Middle frontal gyrus (tissue), 1 donor: ENCODE data around the gene PRR22.
"Not testable (repeated sequence)": the region's sequence is repeated elsewhere in the genome, so short reads cannot be mapped to it uniquely, and the experiment has no call there.

ENCODE experiments used
- DNase-seq: peaks from one replicate; pipeline ENCODE4 v3.0.0-alpha.2; 2015; ENCODE audit warnings: low spot score; ENCODE audit errors: extremely low spot score

PRR22 gene

GRCh38 chr19:5792224-5792623 lies 7.7 kb upstream of the PRR22 start:
- DNase-seq = no peak

DNA sequence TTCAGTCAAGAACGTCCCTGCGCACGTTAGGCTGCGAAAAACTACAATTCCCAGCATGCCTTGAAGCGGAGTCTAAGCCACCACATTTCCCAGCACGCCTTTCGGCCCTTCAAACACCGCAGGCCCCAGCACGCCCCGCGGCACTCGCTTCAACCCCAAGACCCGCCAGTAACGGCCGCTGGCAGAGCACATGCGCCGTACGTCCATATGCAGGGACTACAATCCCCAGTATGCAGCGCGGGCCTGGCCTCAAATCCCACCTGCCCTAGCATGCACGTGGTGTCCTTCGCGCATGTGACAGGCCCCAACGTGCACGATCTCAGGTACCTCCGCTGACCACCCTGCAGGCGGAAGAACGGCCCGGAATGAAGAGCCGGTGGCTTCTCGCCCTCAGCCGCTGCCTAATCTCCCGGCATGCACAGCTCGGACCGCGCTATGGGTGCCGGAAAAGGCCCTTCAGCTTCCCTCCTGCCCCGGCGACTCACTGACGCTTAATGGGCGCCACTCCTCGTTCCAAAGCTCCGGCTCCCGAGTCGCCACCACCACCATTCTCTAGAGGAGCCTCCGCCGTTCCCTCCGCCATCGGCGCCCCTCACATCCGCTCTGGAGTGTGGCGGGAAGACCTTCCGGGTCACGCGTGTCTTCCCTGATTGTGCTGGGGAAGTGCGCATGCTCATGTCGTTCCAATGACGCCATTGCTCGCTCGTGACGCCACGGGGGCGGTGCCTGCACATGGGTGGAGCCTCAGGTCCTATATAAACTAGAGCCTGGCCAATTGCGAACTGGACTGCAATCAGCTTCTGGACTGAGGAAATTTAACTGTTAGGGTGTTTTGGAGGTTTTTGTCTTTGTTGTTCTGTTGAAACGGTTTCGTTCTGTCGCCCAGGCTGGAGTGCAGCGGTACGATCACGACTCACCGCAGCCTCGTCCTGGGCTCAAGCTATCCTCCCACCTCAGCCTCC lies 6.3 kb upstream of the PRR22 start, which contains the start of gene DUS3L:
TSS of gene DUS3L (minus strand) at position 605 of the 962 bp plus-strand sequence. CDS start at position 583, 22 bp downstream.
- peak; percentile 94 for DNase-seq

DNA sequence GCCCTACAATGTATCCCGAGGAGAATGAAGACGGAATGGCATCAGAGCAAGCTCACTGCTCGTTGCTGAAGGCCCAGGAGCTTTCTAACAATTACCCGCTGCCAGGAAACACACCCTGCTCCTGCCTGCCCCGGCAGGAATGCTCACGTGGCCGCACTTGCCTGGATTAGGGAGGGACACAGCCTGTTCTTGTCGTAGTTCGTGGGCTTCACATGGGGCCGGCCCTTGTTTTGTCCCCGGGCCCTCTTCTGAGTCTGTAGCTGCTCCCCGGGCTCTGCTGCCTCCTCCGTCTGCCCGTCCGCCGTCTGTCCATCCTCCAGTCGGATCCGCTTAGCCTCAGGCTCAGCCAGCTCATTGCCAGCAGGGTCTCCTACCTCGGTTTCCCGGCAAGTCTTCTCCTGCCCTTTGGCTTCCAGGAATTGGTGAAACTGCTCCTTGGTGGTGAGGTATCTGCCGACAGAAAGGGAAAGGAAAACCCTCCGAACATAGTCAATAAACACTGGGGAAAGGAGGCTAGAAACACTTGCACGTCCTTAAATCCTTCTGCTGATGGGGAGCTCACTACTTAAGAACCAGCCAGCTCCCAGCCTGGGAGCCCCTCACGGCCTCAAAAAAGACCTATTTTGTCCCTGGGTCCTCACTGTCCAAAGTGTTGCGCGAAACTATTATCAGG lies 5.5 kb upstream of the PRR22 start:
- no peak for DNase-seq

GRCh38 chr19:5789351-5789761 lies 4.8 kb upstream of the PRR22 start:
- no peak for DNase-seq

DNA sequence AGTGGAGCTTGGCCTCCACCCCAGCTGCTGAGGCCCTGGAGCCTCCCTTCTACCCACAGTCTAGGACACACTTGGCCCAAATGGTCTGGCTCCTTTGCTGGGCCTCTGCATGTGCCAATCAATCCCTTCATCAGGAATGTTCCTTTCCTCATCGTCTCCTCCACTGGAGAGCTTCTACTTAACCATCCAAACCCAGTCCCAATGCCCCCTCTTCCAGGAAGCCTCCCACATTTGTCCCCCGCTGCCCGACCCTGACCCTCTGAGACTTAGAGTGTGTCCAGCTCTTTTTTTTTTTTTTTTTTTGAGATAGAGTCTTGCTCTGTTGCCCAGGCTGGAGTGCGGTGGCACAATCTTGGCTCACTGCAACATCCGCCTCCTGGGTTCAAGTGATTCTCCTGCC lies 3.9 kb upstream of the PRR22 start:
- DNase-seq = no peak

DNA sequence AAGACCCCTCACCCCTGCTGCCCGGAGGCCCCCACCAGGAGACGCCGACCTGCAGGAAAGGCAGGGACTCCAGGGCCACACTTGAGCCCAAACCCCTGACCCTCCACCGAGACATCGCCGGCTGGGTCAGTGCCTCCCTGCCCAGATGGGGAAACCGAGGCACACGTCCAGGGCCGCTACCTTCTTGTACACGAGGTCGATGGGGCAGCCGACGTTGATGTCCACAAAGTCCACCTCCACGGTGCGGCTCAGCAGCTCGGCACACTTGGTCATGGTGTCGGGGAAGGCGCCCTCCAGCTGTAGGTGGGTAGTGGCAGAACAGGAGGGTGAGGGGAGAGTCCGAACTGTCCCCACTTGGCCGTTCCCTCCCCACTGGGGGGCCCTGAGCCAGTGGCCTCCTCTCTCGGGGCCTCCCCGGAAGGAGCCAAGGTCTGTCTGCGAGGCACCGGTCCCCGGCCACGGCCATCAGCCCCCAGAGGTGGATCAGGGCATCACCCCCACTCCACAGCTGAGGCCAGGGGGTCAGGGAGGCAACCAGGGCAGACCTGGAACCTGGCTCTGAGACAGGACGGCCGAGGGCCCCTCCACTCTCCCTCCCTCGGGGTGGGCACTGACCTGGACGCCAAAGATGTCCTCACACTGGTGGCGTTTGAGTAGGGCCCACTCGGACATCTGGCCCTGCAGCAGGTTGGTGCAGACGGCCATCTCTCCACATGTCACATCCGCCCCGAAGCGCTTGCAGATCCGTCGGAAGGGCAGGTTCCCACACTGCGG lies 3.0 kb upstream of the PRR22 start:
- DNase-seq = no peak

- DNase-seq = no peak
These were observed 2.3 kb upstream of the PRR22 start for GRCh38 chr19:5786593-5787408.

DNA sequence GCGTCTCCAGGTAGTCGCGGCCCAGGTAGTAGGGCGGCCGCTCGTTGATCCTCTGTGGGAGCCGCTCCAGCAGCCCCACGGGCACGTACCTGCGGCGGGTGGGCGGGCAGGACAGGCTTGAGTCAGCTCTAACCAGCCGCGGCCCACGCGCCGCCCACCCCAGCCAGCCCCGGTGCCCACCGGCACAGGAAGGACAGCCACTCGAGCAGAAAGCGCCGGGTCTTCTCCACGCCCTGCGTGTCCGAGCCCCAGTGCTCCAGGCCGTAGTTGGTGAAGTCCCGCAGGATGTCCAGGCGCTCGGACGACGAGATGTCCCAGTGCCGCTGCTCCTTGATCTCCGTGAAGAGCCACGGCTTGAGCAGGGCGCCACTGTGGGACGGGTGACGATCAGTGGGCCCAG lies 877 bp upstream of the PRR22 start:
- no peak for DNase-seq

- no peak for DNase-seq
These were observed 1.3 kb downstream of the PRR22 start for GRCh38 chr19:5782945-5783919.

DNA sequence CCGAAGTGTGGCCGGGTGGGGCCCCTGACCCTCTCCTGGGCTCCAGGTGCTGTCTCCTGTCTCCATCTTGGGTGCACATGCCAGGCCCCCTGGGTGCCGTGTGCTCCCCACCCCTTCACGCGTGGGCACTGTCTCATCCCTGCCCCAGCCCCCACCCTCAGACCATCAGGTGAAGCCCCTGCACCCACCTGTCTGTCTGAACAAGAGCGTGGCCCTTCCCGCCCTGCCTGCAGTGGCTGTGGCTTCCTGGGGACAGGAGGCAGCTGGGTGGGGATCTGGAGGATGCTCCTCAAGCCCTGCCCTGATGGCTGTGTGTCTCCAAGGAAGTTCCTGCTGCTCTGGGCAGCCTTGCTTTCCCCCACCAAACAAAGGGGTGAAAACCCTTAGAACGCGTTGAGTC lies 2.2 kb downstream of the PRR22 start:
- DNase-seq = no peak

- not testable (repeated sequence) for DNase-seq
These were observed 3.6 kb downstream of the PRR22 start for GRCh38 chr19:5780916-5781315.

DNA sequence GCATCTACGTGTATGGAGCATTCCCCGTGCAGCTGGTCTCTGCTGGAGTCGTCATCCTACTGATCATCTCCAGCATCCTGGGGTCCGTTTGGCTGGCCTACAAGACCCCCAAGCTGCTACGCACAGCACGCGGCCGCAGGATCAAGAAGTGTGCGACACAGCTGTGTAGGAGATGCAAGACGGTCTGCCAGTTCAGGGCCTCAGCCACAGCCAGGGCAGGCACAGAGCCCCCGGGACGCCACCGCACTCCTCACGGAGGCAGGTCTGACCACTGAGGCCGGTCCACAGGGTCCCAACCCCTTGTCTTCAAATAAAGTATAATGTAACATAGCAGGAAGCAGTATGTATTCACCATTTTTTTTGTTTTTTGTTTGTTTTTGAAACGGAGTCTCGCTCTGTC lies 6.1 kb downstream of the PRR22 start:
- no peak for DNase-seq

- DNase-seq = no peak
These were observed 8.8 kb downstream of the PRR22 start for GRCh38 chr19:5775668-5776309.

GRCh38 chr19:5774921-5775320 lies 9.6 kb downstream of the PRR22 start:
- no peak for DNase-seq

GRCh38 chr19:5773276-5773675 lies 11.3 kb downstream of the PRR22 start:
- no peak for DNase-seq

DNA sequence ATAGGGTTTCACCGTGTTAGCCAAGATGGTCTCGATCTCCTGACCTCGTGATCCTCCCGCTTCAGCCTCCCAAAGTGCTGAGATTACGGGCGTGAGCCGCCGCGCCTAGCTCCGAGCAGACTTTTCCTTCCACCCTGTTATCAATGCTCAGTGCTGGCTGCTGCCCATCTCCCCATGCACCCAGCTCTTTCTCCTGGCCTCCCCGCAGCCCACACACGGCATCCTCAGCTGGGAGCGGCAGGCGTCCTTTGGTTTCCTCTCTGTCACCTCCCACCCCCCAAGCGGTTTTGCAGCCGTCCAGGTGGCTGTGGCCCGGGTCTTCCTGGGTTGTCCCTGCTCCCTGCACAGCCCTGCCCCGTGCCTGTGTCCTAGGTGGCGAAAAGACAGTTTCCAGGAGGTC lies 12.1 kb downstream of the PRR22 start:
- no peak for DNase-seq

GRCh38 chr19:5767949-5768348 lies 16.6 kb downstream of the PRR22 start:
- DNase-seq = no peak

DNA sequence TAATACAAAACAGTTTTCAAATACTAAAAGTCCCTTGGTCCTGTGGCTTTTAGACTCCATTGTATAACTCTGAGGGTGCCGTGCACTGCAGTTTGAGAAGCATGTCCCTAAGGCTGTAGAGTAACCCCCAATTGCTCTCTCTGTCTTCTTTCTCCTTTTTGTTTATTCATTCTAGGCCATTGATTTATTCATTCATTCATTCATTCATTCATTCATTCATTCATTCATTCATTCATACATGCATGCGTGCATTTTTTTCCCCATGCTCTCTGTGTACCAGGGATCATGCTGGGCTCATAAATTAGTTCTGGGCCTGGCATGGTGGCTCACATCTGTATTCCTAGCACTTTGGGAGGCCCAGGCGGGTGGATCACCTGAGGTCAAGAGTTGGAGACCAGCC lies 19.3 kb downstream of the PRR22 start:
- no peak for DNase-seq

GRCh38 chr19:5762608-5763217 lies 21.8 kb downstream of the PRR22 start:
- DNase-seq = no peak
